GM12864 (cell line): Measurements from ENCODE around the gene OBP2A.

Experiments
- DNase-seq: peaks from one replicate; pipeline ENCODE4 v3.0.0-alpha.2; 2011; ENCODE audit warnings: low read depth
- H3K4me3 ChIP-seq: 2 replicates; pipeline ENCODE4 v1.5.1; 2011; ENCODE audit warnings: mild to moderate bottlenecking, low read depth, low read length, control low read depth
- TF ChIP-seq, protein P1 (sequence below): IDR thresholded peaks from 2 replicates; pipeline ENCODE4 v1.5.1; 2011; ENCODE audit warnings: low read depth, mild to moderate bottlenecking, moderate library complexity, low read length, control low read depth, inconsistent platforms; ENCODE audit errors: missing control alignments

OBP2A gene

GRCh38 chr9:135584371-135584770, 38.4 kb downstream of the OBP2A start:
- no peak overlapping the region for H3K4me3 ChIP-seq
- TF ChIP-seq, protein P1, sequence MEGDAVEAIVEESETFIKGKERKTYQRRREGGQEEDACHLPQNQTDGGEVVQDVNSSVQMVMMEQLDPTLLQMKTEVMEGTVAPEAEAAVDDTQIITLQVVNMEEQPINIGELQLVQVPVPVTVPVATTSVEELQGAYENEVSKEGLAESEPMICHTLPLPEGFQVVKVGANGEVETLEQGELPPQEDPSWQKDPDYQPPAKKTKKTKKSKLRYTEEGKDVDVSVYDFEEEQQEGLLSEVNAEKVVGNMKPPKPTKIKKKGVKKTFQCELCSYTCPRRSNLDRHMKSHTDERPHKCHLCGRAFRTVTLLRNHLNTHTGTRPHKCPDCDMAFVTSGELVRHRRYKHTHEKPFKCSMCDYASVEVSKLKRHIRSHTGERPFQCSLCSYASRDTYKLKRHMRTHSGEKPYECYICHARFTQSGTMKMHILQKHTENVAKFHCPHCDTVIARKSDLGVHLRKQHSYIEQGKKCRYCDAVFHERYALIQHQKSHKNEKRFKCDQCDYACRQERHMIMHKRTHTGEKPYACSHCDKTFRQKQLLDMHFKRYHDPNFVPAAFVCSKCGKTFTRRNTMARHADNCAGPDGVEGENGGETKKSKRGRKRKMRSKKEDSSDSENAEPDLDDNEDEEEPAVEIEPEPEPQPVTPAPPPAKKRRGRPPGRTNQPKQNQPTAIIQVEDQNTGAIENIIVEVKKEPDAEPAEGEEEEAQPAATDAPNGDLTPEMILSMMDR, result no peak

DNA sequence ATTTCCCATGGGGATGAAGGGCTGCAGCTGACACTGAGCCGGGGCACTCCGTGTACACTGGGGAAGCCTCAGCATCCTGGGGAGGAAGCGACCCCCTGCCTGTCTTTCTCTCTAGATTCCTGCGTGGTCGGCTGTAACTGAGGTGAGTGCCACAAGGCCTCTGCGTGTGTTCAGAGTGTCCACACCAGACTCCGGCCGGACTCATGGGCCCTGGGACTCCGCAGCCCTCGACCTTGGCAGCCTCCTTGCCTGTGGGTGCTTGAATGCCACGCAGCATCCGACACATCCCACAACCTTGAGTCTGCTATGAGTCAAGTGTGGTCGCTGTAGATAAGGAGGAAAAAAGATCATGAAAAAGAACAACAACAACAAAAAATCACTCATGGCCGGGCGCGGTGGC, 39.0 kb downstream of the OBP2A start:
- H3K4me3 ChIP-seq, result no peak overlapping the region
- TF ChIP-seq, protein P1, result no peak
- no peak for DNase-seq

More at GRCh38 chr9:135584371-135584770, 38.4 kb downstream of the OBP2A start:
- DNase-seq, result no peak

- TF ChIP-seq, protein P1, result no peak
- no peak overlapping the region for H3K4me3 ChIP-seq
- DNase-seq, result no peak
Observed at GRCh38 chr9:135586601-135587109, 40.7 kb downstream of the OBP2A start.

DNA sequence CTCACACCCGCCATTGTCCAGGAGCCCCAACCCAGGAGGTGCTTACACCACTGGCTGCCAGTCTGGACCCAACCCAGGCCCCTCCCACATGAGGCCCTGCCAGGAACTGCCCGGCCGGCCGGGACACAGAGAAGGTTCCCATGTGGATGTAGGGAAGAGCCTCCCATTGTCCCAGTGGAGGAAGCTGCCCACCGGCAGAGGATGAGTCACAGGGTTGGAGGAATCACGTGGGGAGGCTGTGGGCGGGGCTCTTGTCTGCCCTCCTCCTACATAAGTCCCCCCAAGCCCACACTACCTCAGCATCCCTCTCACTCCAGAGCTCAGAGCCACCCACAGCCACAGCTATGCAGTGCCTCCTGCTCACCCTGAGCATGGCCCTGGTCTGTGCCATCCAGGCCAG, 41.7 kb downstream of the OBP2A start:
- DNase-seq, result no peak
- TF ChIP-seq, protein P1, result no peak
- H3K4me3 ChIP-seq, result no peak overlapping the region

- TF ChIP-seq, protein P1, result no peak
- no peak overlapping the region for H3K4me3 ChIP-seq
- DNase-seq, result no peak
Observed at GRCh38 chr9:135588371-135588770, 42.4 kb downstream of the OBP2A start.

GRCh38 chr9:135588886-135589595, 43.1 kb downstream of the OBP2A start:
- TF ChIP-seq, protein P1, result no peak
- H3K4me3 ChIP-seq, result no peak overlapping the region
- no peak for DNase-seq
